Upper lobe of right lung (tissue), 1 donor: ENCODE data around the gene PLPP7. TPM values are rescaled to one million over a fixed set of nuclear protein-coding genes. Genes with fewer than 3 reads are reported as not detected.

Experiments used
- ATAC-seq: fragments of 200-7000 bp; cut with Tn5 transposase; one replicate; pipeline ENCODE4 v1.9.1; 2020; ENCODE audit warnings: mild to moderate bottlenecking, moderate library complexity
- DNase-seq: peaks from one replicate; pipeline ENCODE4 v3.0.0-alpha.2; 2020
- H3K27ac ChIP-seq: fragments of 200-600 bp; one replicate; pipeline ENCODE4 v1.8.0; 2022
- H3K27me3 ChIP-seq: fragments of 200-600 bp; one replicate; pipeline ENCODE4 v1.8.0; 2022; ENCODE audit warnings: mild to moderate bottlenecking
- H3K36me3 ChIP-seq: fragments of 200-600 bp; one replicate; pipeline ENCODE4 v1.8.0; 2022
- H3K4me1 ChIP-seq: fragments of 200-600 bp; one replicate; pipeline ENCODE4 v1.8.0; 2022
- H3K4me3 ChIP-seq: fragments of 200-600 bp; one replicate; pipeline ENCODE4 v1.8.0; 2022; ENCODE audit warnings: mild to moderate bottlenecking
- H3K9me3 ChIP-seq: fragments of 200-600 bp; one replicate; pipeline ENCODE4 v1.8.0; 2022
- intact Hi-C: fragments of 100-400 bp; cut with DNase I; formaldehyde crosslinking; loops from one replicate; pipeline ENCODE4 v1.11.0; 2022
- total RNA-seq: library from RNA; stranded (reverse); fragmentation: NEBNext Ultra II Directional; extraction: Animal tissue kit (Norgen Biotek cat#: 25700); gene quantifications from one replicate; pipeline ENCODE4 v1.2.1, GENCODE V29; 2021
- TF ChIP-seq, protein P1 (sequence below): fragments of 200-600 bp; IDR thresholded peaks from one replicate; pipeline ENCODE4 v1.8.0; 2022; ENCODE audit warnings: antibody characterized with exemption
- donor health status: DM: no; HTN: yes; CAD: no; lungs with severe emphysema.

The PLPP7 gene
- total RNA-seq, 1 donor from 2014 or later = 1.5 TPM

DNA sequence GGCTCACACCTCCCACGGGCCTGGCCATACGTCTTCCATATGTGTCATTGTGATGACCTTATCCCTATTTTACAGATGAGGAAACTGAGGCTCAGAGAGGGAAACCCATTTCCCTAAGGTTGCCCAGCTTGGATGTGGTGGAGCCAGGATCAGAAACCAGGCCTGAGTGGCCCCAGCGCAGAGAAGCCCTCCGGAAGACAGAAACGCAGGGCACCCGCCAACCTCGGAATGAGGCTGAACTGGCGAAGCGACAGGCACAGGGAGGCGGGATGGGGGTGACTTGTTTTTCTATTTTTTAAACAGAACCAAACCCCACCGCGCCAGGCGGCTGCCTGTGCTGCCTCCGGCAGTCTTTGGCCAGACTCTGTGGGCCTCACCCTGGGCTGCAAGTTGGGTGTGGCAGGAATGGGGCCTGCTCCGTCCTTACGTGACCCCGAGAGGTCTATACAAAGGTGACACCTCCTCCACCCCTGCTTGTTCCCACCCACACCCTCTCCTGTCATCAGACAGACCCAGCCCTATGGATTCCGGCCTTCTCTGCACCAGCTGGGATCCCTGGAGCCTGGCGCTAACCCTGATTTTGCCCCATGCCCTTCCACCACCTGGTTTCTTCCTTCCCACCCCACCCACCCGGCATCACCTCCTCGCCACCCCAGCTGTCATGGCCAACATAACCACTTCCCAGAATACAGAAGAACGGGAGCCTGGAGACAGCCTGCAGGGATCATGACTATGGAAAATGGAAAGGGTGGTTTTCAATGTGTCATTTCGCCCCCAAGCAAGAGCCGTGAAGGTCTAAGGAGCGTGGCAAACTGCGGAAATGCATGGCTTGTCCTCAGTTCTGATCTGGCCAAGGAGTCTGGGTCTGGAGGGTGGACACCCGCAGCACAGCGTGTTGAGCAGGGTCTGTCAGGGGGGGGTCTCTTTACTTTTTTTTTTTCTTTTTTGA lies 23.6 kb downstream of the PLPP7 start:
- H3K4me1 ChIP-seq = no peaks in the 10 kb centered on the region
- no peaks in the 10 kb centered on the region for H3K9me3 ChIP-seq
- no peak for DNase-seq

DNA sequence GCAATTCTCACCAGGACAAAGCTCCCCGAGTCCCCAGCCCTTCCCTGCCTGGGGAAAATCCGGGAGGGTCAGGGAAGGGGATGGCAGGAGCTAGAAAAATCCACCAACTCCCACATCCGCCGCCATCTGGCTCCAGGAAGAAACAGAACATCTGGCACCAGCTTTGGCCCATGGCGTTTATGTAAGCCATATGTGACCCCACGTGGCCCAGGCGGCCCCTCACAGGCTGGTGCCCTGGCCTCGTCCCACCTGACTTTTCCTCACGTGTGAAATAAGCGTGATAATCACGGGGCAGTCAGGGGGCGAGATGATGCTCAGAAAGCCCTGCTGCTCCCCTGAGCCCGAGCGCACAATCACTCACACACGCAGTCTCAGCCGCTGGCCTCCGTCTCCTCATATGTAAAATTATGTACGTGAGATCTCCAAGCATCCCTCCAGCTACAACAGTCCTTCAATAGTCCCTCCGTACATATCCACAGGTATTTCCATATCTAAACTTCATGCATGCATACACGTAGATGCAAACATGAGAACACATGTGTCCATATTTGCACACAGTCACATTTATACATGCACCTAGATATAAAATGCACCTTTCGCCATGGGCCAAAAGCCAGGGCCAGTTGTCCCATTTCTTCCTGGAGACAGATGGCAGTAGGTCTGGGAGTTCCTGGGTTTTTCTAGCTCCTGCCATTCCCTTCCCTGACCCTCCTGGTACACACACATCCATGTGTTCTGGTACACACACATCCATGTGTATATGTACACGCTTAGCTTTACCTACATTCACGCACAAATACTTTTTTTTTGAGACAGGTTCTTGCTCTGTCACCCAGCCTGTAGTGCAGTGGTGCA lies 28.9 kb downstream of the PLPP7 start:
- ATAC-seq = no peak
- no peak overlapping the region for H3K4me3 ChIP-seq
- peak; percentile 11 for DNase-seq

More for the DNA sequence above, 23.6 kb downstream of the PLPP7 start:
- H3K27ac ChIP-seq = no peak overlapping the region
- TF ChIP-seq, protein P1, sequence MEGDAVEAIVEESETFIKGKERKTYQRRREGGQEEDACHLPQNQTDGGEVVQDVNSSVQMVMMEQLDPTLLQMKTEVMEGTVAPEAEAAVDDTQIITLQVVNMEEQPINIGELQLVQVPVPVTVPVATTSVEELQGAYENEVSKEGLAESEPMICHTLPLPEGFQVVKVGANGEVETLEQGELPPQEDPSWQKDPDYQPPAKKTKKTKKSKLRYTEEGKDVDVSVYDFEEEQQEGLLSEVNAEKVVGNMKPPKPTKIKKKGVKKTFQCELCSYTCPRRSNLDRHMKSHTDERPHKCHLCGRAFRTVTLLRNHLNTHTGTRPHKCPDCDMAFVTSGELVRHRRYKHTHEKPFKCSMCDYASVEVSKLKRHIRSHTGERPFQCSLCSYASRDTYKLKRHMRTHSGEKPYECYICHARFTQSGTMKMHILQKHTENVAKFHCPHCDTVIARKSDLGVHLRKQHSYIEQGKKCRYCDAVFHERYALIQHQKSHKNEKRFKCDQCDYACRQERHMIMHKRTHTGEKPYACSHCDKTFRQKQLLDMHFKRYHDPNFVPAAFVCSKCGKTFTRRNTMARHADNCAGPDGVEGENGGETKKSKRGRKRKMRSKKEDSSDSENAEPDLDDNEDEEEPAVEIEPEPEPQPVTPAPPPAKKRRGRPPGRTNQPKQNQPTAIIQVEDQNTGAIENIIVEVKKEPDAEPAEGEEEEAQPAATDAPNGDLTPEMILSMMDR = no peak
- no peaks in the 10 kb centered on the region for H3K27me3 ChIP-seq
- no peaks in the 10 kb centered on the region for H3K36me3 ChIP-seq
- no peak overlapping the region for H3K4me3 ChIP-seq
- ATAC-seq = no peak
- intact Hi-C loops = no loop called here

DNA sequence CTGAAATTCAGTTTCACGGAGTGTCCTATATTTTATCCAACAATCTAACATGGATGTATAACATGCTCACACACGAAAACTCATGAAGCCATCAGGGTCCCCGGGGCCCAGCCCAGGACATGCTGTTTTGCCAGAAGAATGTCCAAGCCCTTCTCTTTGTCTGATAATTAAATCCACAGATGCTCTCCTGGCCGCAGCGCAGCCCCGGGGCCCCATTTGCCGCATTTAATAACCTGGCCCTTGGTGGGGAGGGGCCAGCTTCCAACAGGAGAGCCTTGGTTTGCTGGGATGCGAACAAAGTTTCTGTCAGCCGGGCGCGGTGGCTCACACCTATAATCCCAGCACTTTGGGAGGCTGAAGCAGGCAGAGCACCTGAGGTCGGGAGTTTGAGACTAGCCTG lies 30.0 kb downstream of the PLPP7 start:
- Histone ChIP-seq H3K27me3 (no peaks in the 10 kb centered on the region), H3K27ac (no peak overlapping the region), H3K9me3 (no peaks in the 10 kb centered on the region), H3K36me3 (no peaks in the 10 kb centered on the region), H3K4me3 (no peak overlapping the region), H3K4me1 (no peaks in the 10 kb centered on the region)
- TF ChIP-seq, protein P1 = no peak
- ATAC-seq (no peak), DNase-seq (peak; percentile 34)
- intact Hi-C loops = no loop called here

More for the DNA sequence above, 28.9 kb downstream of the PLPP7 start:
- Histone ChIP-seq H3K4me1 (no peaks in the 10 kb centered on the region), H3K36me3 (no peaks in the 10 kb centered on the region), H3K27ac (no peak overlapping the region), H3K27me3 (no peaks in the 10 kb centered on the region), H3K9me3 (no peaks in the 10 kb centered on the region)
- TF ChIP-seq, protein P1 = no peak
- intact Hi-C loops = no loop called here

DNA sequence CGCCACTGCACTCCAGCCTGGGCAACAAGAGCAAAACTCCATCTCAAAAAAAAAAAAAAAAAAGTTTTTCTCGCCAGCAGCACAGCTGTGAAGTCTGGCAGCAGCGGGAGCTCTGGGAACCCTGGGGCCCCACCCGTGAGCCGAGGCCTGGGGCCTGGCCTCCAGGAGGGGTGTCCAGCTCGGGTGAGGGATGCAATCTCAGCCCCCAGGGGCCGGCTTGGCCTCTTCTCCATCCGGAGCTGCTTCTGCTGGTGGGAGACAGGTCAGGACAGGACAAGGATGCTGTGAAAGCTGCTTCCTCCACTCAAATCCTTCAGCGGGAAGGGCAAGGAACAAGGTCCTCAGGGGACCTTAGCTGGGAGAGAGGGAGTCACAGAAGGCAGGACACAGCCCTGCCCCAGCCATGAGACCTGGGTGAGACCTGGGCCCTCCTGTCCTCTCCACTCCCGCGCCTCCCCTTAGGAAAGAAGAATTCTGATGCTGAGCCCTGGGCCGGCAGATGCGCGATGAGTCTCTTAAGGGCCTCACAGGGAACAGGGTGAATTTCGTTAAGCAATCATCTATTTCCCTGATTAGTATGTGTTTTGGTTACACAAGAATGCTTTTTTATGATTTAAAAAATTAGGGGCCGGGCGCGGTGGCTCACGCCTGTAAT lies 30.6 kb downstream of the PLPP7 start:
- no peaks in the 10 kb centered on the region for H3K36me3 ChIP-seq
- ATAC-seq = no peak
- TF ChIP-seq, protein P1 = no peak
- no peaks in the 10 kb centered on the region for H3K4me1 ChIP-seq
- H3K27ac ChIP-seq = no peak overlapping the region
- H3K27me3 ChIP-seq = no peaks in the 10 kb centered on the region
- intact Hi-C loops = no loop called here
- DNase-seq = peak; percentile 60
- no peak overlapping the region for H3K4me3 ChIP-seq
- no peaks in the 10 kb centered on the region for H3K9me3 ChIP-seq

DNA sequence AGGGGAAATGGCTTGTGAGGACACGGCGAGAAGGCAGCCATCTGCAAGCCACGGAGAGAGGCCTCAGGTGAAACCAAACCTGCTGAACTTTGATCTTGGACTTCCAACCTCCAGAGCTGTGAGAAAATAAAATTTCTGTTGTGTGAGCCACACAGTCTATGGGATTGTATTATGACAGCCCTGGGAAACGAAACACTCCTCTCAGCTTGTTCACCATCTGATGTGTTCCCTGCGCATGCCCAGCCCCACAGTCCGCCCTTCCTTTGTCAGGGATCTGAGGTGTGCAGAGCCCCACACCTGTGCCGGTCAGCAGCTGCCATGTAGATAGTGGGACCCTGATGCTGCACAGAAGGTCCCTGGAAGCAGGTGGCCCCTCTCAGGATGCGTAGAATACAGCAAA lies 34.1 kb downstream of the PLPP7 start:
- ATAC-seq (no peak), DNase-seq (peak; percentile 42)
- Histone ChIP-seq H3K4me3 (no peak overlapping the region), H3K9me3 (no peaks in the 10 kb centered on the region), H3K27ac (no peak overlapping the region), H3K27me3 (no peaks in the 10 kb centered on the region), H3K36me3 (no peaks in the 10 kb centered on the region), H3K4me1 (no peaks in the 10 kb centered on the region)
- intact Hi-C loops = no loop called here
- TF ChIP-seq, protein P1 = no peak
